HG03565 (cell line): ENCODE measurements around the gene CSF3R.
"Not testable (repeated sequence)": the region's sequence is repeated elsewhere in the genome, so short reads cannot be mapped to it uniquely, and the experiment has no call there.

ENCODE experiments used
- ATAC-seq: cut with Tn5 transposase; IDR thresholded peaks from one replicate; pipeline ENCODE4 v1.9.1; 2021; ENCODE audit warnings: mild to moderate bottlenecking, moderate library complexity; ENCODE audit not compliant: unreplicated experiment

CSF3R gene

DNA sequence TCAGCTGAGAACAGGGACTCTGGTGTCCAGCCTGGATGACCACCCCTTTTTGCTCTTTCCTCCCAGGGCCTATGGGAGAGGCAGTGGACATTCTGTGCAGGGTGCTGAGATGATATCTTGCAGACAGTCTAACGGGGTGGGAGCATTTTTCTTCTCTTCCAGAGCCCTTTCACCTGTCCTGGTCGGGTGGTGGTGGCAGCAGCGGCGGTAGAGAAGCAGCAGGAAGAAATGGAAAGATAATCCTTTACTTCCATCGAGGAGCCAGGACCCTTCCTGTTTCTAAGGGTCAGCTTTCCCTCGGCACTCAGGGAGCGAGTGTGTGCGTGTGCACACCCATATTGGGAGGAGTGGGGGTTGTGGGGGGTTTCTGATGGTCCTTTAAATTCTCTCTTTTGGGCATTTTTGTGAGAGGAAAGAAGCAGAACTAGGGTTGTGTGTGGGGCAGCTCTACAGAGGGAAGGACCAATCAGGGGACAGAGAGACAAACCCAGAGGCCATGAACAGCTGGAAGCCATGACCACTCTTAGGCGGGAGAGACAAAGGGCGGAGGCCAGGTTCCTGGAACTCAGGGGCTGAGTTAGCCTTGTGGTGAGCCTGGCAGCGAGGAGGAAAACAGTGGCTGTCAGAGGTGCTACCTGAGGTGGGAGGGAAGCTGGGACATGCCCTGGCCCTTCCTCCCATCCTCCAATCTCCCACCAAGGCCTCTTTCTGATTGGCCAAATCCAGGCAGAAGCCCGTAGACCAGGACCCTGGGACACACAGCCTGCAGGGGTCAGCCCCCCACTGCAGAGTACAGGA, 31.2 kb upstream of the CSF3R start:
- ATAC-seq, result no peak

DNA sequence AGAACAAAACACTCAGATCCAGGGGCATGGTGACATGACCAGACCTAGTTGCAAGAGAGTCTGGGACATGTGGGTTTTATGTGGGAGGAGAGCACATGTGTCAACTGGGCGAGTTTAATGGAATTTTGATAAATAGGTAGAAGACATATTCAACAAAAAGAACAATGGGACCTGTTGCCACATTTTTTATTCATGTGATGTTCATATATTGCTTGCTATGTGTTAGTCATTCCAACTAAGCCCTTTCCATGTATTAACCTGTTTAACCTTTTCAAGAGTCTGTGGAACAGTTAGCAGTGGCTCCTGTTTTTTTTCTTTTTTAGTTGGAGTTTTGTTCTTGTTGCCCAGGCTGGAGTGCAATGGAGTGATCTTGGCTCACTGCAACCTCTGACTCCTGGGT, 30.1 kb upstream of the CSF3R start:
- no peak for ATAC-seq

DNA sequence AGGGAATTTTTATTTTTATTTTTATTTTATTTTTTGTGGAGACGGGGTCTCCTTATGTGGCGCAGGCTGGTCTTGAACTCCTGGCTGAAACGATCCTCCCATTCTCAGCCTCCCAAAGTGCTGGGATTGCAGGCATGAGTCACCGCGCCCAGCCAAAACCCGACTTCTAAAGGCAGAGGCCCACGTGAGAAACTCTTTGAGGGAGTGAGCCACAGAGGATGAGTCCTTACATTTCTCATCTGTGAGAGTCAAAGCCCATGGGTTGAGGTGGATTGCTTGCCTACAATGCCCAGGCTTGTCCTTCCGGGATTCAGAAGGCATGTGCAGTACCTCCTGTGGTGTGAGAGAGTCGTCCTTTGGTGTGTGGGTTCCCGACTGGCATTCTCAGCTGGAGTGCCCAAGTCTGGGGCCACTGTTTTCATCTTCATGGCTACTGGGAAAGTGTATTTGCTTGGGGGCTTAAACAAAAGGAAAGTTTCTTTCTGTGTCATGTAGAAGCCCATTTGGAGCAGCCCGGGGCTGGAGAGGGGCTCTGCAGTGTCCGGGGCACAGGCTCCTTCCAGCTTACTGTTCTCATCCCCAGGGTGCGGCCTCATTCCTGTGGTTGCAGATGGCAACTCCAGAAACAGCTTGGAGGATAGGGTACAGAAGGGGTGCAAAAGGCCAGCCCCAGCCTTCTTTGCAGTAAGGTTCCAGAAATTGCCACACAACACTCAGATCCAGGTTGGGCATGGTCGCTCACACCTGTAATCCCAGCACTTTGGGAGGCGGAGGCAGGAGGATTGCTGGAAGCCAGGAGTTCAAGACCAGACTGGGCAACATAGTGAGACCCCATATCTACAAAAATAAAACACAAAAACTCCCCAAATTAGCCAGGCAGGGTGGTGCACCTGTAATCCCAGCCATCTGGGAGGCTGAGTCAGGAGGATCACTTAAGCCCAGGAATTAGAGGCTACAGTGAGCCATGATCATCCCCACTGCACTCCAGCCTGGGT, 29.4 kb upstream of the CSF3R start:
- no peak for ATAC-seq

DNA sequence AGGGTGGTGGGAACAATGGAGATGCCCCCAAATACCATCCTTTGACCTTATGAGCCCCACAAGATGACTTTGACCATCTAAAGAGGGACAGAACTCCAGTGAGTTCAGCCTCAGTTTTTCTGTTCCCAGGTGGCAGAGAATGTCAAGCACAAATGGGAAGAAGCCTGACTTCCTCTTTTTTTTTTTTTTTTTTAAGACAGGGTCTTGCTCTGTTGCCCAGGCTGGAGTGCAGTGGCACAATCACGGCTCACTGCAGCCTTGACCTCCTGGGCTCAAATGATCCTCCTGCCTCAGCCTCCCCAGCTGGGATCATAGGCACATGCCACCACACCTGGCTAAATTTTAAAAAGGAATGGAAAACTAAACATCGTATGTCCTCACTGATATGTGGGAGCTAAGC, 28.5 kb upstream of the CSF3R start:
- not testable (repeated sequence) for ATAC-seq

DNA sequence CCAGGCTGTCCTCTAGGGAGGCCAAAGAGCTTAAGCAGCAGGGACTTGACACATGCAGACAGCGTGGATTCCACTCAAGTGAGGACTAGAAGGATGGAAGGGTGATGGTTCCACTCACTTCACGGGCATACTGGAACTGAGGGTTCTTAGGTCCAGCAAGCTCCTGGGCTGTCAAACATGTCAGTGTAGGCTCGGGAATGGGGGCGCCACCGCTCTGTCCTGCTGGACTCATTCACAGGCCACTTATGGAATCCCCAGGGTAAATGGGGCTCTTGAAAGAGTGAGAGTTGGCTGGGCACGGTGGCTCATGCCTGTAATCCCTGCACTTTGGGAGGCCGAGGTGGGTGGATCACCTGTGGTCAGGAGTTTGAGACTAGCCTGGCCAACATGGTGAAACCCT, 27.7 kb upstream of the CSF3R start:
- no peak for ATAC-seq

DNA sequence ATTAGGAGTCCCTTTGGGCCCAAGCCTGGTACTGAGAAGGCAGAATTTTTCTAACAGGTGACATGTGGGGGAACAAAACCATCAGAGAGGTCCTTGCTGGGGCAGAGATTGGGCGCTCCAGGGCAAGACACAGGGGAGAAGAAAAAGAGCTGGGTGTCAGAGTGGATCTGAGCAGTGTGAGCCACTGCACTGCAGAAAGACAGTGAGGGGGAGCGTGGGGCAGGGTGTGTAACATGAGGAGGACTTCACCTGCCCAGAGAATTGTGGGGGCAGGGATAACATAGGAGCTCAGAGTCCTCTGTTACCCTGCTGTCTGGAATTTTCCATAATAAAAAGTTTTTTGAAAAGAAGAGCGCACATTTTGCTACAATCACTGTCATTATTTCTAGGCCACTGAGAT, 25.5 kb upstream of the CSF3R start:
- no peak for ATAC-seq

DNA sequence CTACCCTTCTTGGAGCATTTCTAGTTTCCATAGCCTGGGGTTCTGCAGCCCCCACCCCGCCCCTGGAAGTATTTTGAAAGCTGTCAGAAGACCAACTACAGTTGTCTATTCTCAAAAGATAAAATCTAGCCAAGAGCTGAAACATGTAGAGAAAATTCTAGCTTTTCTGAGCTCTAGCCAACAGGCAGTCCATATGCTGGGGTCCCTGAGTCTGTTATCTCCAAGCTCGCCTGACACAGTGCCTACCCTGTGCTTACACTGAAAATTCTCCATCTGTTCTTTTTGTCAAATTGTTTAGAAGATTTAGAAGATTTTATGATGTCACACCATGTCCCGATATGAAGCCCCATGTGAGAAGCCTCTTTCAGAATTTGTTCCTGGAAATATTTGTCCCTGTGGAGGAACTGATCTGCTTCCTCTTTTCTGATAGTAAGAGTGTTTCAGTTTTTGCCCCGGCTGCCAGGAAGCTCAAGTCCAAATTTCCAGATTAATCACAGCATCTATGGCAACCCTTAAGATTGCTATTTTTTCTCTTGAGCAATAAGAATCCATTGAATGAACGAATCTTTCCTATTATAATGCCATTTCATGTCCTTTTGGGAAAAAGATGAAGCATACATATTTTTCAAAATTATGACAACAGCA, 23.7 kb upstream of the CSF3R start:
- no peak for ATAC-seq

DNA sequence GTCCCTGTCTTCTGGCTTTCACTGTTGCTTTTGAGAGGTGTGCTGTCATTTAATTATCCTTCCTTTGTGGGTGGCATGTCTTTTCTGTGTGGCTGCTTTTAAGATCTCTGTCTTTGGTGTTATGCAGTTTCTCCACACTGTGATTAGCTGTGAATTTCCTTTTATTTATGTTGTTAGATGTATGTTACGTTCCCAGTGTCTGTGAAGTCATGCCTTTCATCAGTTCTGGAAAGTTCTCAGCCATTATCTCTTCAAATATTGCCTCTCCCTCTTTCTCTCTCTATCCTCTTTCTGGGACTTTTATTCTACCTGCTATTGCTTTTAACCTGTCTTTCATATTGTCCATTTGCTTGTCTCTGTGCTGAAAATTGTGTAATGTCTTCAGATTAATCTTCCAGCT, 21.0 kb upstream of the CSF3R start:
- ATAC-seq, result no peak

DNA sequence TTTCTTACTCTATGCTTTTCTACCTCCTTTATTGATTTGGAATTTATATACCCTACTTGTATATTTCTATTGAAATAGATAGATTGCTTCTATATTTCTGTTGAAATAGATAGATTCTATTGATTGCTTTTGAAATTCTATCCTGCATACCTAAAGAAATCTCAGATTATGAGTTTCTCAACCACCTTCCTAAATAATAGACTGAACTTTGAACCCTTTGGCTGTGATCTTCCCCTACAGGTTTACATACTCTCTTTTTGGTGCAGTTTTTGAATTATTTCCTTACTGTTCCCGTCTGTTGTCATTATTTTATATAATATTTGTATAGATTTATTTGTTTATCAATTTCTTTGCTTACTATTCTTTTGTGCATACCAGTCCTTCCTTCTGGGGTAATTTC, 20.4 kb upstream of the CSF3R start:
- ATAC-seq, result no peak

DNA sequence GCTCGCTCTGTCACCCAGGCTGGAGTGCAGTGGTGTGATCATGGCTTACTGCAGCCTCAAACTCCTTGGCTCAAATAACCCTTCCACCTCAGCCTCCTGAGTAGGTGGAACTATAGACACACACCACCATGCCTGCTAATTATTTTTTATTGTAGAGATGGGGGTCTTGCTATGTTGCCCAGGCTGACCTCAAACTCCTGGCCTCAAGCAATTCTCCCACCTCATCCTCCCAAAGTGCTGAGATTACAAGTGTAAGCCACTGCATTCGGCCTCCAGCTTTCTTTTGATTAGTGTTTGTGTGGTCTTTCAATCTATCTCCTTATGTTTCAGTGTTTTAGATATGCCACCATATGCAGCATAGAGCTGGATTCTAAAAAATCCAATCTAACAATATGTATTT, 19.9 kb upstream of the CSF3R start:
- no peak for ATAC-seq

DNA sequence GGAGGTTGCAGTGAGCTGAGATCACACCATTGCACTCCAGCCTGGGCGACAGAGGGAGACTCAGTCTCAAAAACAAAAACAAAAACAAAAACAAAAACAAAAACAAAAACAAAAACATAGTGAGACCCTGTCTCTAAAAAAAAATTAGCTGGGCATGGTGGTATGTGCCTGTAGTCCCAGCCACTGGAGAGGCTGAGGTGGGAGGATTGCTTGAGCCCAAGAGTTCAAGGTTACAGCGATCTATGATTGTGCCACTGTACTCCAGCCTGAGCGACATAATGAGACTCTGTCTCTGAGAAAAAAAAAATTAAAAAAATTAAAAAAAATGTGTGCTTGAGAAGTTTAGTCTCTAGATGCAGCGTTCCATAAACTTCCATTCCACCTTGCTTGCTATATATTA, 19.2 kb upstream of the CSF3R start:
- ATAC-seq, result not testable (repeated sequence)

DNA sequence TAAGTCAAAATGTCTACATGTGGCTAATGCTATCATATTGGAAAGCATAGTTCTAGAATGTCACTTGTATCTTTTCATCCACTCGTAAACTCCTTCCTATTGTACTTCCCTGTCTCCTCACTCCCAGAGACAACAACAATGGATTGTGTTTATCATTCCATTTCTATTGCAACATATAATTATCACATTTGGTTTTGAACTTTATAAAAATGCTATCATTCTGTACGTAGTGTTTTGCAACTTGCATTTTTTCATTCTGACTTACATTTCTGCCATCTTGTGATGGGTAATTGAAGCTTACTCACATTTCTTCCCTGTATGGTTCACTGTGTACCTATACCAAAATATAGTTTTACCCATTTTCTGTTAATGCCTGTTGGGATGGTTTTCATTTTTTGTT, 14.5 kb upstream of the CSF3R start:
- no peak for ATAC-seq

DNA sequence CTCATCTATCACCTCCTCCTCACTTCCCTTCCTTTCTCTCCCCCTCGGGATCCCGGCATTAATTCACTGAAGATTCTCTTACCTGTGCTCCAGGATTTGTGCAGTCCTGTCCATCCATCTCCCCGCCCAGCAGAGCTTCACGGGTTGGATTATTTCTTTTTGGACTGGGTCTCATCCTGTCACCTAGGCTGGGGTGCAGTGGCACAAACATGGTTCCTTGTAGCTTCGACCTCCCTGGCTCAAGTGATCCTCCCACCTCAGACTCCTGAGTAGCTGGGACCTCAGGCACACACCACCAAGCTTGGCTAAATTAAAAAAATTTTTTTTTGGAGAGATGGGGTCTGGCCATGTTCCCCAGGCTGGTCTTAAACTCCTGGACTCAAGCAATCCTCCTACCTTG, 12.3 kb upstream of the CSF3R start:
- ATAC-seq, result no peak

DNA sequence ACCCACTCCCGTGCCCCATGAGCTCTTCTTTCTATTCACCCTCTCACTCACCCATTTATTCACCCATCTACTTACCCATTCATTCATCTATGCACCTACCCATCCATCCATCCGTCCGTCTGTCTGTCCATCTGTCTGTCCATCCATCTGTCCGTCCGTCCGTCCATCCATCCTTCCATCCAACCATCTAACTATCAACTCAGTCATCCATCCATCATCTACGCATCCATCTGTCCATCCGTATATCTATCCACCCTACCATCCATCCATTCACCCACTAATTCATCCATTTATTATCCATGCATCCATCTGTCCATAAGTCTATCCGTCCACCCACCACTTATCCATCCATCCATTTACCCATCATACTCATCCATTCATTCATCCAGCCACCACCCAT, 10.8 kb upstream of the CSF3R start:
- no peak for ATAC-seq

DNA sequence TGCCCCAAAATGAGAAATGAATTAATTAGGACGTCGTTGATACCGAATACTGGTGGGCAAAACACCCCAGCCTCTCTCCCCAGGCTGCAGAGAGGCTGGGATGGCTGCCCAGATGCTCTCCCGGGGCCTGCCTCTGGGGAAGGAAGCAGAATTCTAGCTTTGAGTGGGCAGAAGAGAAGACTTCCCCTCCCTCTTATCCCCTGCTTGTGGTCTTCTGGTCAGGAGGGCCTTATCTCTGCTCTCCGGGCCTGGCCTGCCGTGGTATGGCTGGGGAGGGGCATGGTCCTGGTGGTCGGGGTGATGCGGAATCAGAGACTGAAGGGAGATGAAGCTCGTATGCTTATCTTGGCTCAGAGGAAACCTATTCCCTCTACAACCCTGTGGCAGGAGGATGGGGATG, 9.8 kb upstream of the CSF3R start:
- ATAC-seq, result no peak

DNA sequence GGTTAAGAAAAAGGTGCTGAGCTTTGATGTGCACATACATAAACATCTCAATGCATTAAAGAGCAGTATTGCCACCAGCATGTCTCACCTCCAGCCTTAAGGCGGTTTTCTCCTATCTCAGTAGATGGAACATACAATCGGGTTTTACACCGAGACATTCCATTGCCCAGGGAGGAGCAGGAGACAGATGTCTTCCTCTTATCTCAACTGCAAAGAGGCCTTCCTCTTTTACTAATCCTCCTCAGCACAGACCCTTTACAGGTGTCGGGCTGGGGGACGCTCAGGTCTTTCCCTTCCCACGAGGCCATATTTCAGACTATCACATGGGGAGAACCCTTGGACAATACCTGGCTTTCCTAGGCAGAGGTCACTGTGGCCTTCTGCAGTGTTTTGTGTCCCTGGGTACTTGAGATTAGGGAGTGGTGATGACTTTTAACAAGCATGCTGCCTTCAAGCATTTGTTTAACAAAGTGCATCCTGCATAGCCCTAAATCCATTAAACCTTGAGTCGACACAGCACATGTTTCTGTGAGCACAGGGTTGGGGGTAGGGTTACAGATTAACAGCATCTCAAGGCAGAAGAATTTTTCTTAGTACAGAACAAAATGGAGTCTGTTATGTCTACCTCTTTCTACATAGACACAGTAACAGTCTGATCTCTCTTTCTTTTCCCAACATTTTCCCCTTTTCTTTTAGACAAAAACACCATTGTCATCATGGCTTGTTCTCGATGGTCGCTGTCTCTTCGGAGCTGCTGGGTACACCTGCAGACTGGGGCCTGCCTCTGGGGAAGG, 6.7 kb upstream of the CSF3R start:
- ATAC-seq, result not testable (repeated sequence)

DNA sequence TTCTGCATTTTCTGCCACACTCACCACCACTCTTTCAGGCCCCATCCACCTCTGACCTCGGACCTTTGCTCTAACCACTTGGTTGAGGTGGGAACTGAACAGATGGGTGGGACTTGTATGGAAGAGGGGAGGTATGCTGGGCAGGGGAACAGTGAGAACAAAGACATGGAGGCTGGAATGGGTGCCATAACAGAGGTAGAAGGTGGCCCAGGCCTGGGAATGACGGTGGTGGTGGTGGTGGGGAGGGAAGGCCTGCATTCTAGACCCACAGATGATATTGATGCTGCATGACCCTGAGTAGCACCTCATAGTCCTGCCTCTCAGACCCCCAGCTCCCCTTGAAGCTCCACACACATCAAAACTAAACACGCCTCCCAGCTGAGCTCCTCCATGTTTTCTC, 5.2 kb upstream of the CSF3R start:
- ATAC-seq, result no peak

DNA sequence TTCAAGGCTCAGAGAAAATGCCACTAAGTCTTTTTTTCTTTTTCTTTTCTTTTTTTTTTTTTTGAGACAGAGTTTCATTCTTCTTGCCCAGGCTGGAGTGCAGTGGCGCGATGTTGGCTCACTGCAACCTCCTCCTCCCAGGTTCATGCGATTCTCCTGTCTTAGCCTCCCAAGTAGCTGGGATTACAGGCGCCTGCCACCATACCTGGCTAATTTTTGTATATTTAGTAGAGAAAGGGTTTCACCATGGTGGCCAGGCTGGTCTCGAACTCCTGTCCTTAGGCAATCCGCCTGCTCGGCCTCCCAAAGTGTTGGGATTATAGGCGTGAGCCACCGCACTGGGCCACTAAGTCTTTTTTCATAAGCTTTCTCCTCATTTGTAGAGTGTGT, 4.6 kb upstream of the CSF3R start:
- ATAC-seq, result not testable (repeated sequence)

DNA sequence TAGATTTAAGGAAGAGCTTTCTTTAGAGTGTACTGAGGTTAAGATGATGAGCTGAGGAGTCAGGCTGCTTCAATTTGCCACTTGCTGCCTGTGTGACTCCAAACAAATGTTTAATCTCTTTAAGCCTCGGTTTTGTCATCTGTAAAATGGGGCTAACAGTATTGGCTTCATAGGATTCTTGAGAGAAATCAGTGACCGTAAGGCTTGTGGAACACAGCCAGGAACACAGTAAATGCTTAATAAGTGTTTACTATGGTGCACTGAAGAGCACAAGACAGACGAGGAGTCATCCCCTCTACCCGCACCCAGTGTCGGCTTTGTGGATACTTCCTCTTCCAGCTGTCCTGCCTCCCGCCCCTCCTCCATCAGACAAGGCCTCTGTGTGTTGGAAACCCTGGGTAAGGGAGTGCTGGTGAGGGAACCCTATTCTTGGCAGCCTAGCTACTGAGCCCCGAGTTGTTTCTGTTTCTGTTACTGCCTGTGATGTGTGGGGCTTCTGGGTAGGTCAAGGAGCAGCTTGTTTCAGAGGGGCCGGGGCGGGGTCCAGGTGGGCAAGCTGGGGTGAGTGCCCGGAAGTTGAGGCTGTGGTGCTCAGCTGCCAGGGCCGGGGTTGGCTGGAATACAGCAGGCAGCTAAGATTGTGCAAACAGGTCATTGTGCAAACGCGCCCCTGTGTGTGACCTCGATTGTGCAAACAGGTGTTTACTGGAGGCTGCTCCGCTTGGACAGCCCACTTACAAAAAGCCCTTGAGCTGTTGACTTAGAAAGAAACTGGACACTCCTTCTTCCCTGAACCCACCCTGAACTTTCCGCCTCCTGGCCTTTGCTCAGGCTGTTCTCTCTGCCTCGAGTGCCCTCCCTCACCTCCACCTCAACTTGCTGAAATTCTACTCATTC, 4.0 kb upstream of the CSF3R start:
- ATAC-seq, result no peak

DNA sequence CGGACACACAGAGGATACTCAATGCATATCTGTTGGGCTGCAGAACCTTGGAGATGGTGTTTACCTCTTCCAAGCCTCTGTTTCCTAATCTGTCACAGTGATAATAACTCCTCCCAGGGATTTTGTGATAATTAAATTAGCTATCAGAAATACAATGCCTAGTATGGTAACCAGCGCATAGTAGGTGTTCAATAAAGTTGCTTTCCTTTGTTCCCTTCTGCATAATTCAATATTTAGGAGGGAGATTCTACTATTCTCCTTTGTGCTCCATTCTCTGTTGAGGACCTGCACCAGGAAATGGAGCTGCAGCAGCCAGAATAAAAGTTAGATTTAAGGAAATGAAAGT, 3.4 kb upstream of the CSF3R start:
- no peak for ATAC-seq
